PFSK-1 (cell line): Measurements from ENCODE around the gene MEPE.

Experiments
- FOXP2 ChIP-seq: optimal IDR thresholded peaks from 2 replicates; pipeline ENCODE3; 2011; ENCODE audit warnings: borderline replicate concordance, control low read depth, inconsistent platforms; ENCODE audit not compliant: insufficient read depth; ENCODE audit errors: extremely low read length, extremely low read depth
- POLR2AphosphoS5 ChIP-seq: IDR thresholded peaks from 2 replicates; pipeline ENCODE4 v1.6.1; 2012; ENCODE audit warnings: low read depth, mild to moderate bottlenecking, control low read depth, low read length, moderate library complexity
- SIN3A ChIP-seq: IDR thresholded peaks from 2 replicates; pipeline ENCODE4 v1.6.1; 2012; ENCODE audit warnings: mild to moderate bottlenecking, low read length, moderate library complexity, borderline replicate concordance; ENCODE audit not compliant: insufficient read depth
- TAF1 ChIP-seq: IDR thresholded peaks from 2 replicates; pipeline ENCODE4 v1.6.1; 2012; ENCODE audit warnings: low read length, control low read depth, borderline replicate concordance; ENCODE audit not compliant: insufficient read depth
- TF ChIP-seq, protein P1 (sequence below), 2 experiments: IDR thresholded peaks; 2 replicates each; pipeline versions ENCODE4 v1.6.1 to v1.8.0; 2011 to 2012; ENCODE audit warnings: low read depth in 2 of 2, low read length in 2 of 2, control low read depth in 1 of 2, inconsistent platforms in 1 of 2, mild to moderate bottlenecking in 1 of 2, moderate library complexity in 1 of 2; ENCODE audit not compliant: insufficient read depth in 1 of 2

The MEPE gene

DNA sequence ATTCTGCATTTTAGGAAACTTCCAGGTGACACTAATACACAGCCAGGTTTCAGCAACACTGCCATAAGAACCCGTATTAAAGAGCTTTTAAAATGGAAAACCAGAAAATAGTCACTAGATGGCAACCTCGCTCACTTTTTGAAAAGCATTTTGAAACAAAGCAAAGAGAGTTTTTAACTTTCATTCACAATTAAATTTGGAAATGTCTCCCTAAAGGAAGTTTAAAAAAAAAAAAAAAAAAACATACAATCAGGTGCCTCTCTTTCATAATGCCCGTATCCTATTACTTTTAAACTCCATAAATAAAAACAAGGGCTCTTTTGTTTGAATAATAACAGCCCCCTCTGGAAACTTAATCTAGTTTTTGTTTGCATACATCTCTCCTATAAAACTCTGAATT lies 20.3 kb downstream of the MEPE start:
- TF ChIP-seq, protein P1, sequence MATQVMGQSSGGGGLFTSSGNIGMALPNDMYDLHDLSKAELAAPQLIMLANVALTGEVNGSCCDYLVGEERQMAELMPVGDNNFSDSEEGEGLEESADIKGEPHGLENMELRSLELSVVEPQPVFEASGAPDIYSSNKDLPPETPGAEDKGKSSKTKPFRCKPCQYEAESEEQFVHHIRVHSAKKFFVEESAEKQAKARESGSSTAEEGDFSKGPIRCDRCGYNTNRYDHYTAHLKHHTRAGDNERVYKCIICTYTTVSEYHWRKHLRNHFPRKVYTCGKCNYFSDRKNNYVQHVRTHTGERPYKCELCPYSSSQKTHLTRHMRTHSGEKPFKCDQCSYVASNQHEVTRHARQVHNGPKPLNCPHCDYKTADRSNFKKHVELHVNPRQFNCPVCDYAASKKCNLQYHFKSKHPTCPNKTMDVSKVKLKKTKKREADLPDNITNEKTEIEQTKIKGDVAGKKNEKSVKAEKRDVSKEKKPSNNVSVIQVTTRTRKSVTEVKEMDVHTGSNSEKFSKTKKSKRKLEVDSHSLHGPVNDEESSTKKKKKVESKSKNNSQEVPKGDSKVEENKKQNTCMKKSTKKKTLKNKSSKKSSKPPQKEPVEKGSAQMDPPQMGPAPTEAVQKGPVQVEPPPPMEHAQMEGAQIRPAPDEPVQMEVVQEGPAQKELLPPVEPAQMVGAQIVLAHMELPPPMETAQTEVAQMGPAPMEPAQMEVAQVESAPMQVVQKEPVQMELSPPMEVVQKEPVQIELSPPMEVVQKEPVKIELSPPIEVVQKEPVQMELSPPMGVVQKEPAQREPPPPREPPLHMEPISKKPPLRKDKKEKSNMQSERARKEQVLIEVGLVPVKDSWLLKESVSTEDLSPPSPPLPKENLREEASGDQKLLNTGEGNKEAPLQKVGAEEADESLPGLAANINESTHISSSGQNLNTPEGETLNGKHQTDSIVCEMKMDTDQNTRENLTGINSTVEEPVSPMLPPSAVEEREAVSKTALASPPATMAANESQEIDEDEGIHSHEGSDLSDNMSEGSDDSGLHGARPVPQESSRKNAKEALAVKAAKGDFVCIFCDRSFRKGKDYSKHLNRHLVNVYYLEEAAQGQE (IDR thresholded peaks at IDR 0.05; ENCODE audit: insufficient read depth in 1 of 2, low read depth in 2 of 2, low read length in 2 of 2): no peak
- TF ChIP-seq TAF1 (no peak), FOXP2 (no peak), POLR2AphosphoS5 (no peak), SIN3A (no peak)

DNA sequence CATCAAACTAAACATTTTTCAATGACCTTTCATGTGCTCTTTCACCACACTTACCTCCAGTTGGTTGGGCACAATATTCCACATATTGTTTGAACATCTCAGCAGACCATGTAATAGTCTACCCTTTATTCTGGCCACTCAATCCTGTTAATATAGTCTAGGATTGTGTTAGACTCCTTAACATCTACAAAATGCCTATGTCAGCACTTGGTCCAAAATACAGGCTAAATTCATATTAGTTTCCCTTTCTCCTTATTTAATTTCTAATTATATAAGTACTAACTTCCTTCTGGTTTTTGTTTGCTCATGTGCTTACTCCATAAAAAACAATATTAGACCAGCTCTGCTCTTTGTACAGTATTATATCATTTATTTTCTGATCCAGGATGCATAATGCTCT lies 21.1 kb downstream of the MEPE start:
- TF ChIP-seq, protein P1 (IDR thresholded peaks at IDR 0.05; ENCODE audit: insufficient read depth in 1 of 2, low read depth in 2 of 2, low read length in 2 of 2): no peak

DNA sequence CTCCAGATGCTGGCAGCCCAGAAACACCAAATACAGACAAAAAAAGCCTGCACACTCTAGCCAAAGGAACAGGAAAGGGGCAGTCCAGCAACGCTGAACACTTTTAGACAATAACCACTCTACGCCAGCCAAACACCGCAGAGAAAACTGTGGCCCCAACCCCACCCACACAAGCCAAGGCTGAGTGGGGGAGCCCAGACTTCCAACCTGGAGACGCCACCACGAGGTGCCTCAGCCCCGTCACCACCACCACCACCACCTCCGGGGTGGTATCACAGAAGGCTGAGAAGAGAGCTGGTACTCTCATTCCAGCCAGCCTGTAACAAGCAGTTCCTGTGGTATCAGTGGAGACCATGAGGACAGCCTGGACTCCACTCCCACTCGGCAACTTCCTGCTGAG lies 22.8 kb downstream of the MEPE start:
- no peak for TF ChIP-seq FOXP2
- TF ChIP-seq, protein P1 (IDR thresholded peaks at IDR 0.05; ENCODE audit: insufficient read depth in 1 of 2, low read depth in 2 of 2, low read length in 2 of 2): no peak
- no peak for TF ChIP-seq POLR2AphosphoS5
- TF ChIP-seq SIN3A: no peak
- TF ChIP-seq TAF1: no peak

DNA sequence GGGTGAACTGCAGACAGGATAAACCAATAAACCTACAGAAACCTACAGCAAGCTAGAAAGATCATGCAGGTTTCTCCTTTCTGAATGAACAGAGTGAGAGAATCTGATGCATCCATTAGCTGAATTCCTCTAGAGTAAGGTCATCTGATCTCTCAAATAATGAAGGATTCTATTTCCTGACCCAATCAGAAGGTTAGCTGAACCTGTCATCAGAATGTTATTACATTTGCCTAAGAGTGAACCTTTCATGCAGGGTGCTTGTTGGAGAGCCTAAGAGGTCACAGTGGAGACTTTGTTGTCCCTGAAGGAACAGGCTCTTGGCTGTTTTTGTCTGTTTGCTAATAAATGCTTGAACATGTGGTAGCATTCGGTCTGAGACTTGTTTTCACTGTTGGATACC lies 24.0 kb downstream of the MEPE start:
- TF ChIP-seq SIN3A: no peak
- TF ChIP-seq, protein P1 (IDR thresholded peaks at IDR 0.05; ENCODE audit: insufficient read depth in 1 of 2, low read depth in 2 of 2, low read length in 2 of 2): no peak
- no peak for TF ChIP-seq FOXP2
- no peak for TF ChIP-seq POLR2AphosphoS5
- TF ChIP-seq TAF1: no peak

DNA sequence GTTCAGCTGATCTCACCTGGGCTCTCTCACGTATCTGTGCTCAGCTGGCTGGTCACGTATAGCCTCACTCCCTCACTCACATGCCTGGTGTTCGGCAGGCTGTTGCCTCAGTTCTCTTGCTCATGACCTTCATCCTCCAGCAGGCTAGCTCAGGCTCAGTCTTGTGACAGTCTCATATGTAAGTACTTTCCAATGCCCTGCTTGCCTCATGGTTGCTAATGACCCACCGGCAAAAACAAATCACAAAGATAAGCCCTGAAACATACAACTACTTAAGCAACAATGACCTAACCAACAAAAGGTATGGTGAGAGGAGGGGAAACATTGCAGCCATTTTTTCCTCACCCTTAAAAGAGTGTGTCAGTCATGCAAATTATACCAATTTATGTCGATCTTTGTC lies 25.0 kb downstream of the MEPE start:
- TF ChIP-seq, protein P1 (IDR thresholded peaks at IDR 0.05; ENCODE audit: insufficient read depth in 1 of 2, low read depth in 2 of 2, low read length in 2 of 2): no peak
- TF ChIP-seq POLR2AphosphoS5 (no peak), SIN3A (no peak), FOXP2 (no peak), TAF1 (no peak)
